Upper lobe of left lung (tissue), 6 donors: ENCODE data around the gene PARL. TPM values are rescaled to one million over a fixed set of nuclear protein-coding genes. Genes with fewer than 3 reads are reported as not detected.

Experiments used
- ATAC-seq, 2 donors: fragments of 200-7000 bp; cut with Tn5 transposase; one replicate each; pipeline ENCODE4 v1.9.1; 2022; ENCODE audit warnings: mild to moderate bottlenecking in 2 of 2, moderate library complexity in 2 of 2; ENCODE audit not compliant: low FRiP score in 2 of 2
- DNase-seq, 2 donors: peaks; one replicate each; pipeline ENCODE4 v3.0.0-alpha.2; 2019 to 2020
- H3K27ac ChIP-seq, 4 donors: fragments of 200-600 bp; sonication (generic); one replicate each; pipeline ENCODE4 v1.5.1; 2016 to 2019
- H3K27me3 ChIP-seq, 4 donors: fragments of 200-600 bp; sonication (generic); one replicate each; pipeline ENCODE4 v1.5.1; 2017 to 2019
- H3K36me3 ChIP-seq, 4 donors: fragments of 200-600 bp; sonication (generic); one replicate each; pipeline ENCODE4 v1.5.1; 2016 to 2019
- H3K4me1 ChIP-seq, 4 donors: fragments of 200-600 bp; sonication (generic); one replicate each; pipeline ENCODE4 v1.5.1; 2018 to 2019
- H3K4me3 ChIP-seq, 4 donors: fragments of 200-600 bp; sonication (generic); one replicate each; pipeline ENCODE4 v1.5.1; 2017 to 2019; ENCODE audit warnings: mild to moderate bottlenecking in 2 of 4, moderate library complexity in 1 of 4
- H3K9me3 ChIP-seq, 4 donors: fragments of 200-600 bp; sonication (generic); one replicate each; pipeline ENCODE4 v1.5.1; 2018 to 2019
- EP300 ChIP-seq, 4 donors: sonication (generic); formaldehyde crosslinking; IDR thresholded peaks; one replicate each; pipeline ENCODE4 v1.5.1; 2017; ENCODE audit warnings: antibody characterized with exemption in 4 of 4, control low read depth in 2 of 4
- POLR2A ChIP-seq, 4 donors: fragments of 450-650 bp; IDR thresholded peaks; one replicate each; pipeline ENCODE4 v1.5.1; 2016 to 2017; ENCODE audit warnings: antibody characterized with exemption in 4 of 4, mild to moderate bottlenecking in 2 of 4
- POLR2AphosphoS5 ChIP-seq, 2 donors: sonication (generic); formaldehyde crosslinking; IDR thresholded peaks; one replicate each; pipeline ENCODE4 v1.5.1; 2017; ENCODE audit warnings: antibody characterized with exemption in 2 of 2
- WGBS, 2 donors: methylation state at CpG; one replicate each; pipeline ENCODE4 v1.1.5; 2017 to 2018; 5-methylcytosine and 5-hydroxymethylcytosine counted together
- total RNA-seq, 6 donors: library from RNA; depleted of rRNA in 4 of 6; stranded (reverse); fragments of >200 nt in 4 of 6; gene quantifications; one replicate each; pipeline versions ENCODE4 v1.1.0 to v1.2.1, GENCODE V29; 2016 to 2021
- TF ChIP-seq, protein P1 (sequence below), 6 experiments: fragments of 450-650 bp in 4 of 6; fragments of 200-600 bp in 2 of 6; sonication (generic) in 2 of 6; IDR thresholded peaks; one replicate each; pipeline ENCODE4 v1.5.1; 2016 to 2019; ENCODE audit warnings: antibody characterized with exemption in 6 of 6
- donor health status: DM: no; HTN: no; CAD: no; lungs with moderate emphysema.
- donor health status: DM: no; HTN: yes; CAD: no; lungs with severe emphysema.

Gene PARL
- total RNA-seq, 6 donors from 2014 or later = 32.5 to 51.0 (median 40.5) TPM

DNA sequence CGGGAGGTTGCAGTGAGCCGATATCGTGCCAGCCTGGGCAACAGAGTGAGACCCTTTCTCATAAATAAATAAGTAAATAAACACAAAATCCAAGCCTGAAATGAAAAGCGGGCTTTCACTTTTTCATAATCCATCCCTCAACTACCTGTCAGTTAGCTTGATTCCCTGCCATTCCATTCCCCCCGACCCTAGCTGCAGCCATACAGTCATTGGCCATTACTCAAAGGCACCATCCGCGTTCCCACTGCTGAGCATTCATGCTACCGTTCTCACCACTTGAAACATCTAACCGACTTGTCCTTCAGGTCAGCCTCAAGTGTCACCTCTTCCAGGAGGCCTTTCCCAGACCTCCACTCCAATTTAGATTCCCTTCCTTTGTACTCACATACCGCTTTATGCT, 1.1 kb upstream of the PARL start:
- 90 to 97% methylated on average over 10 of the region's 10 CpGs for WGBS, 2 donors
- H3K9me3 ChIP-seq = no peaks in the 10 kb centered on the region
- peaks cover 19 to 31% (median 23%) of the 10 kb centered on the region in 4 donors for H3K4me1 ChIP-seq
- H3K36me3 ChIP-seq = no peaks in the 10 kb centered on the region
- ATAC-seq (no peak), DNase-seq (no peak)
- TF ChIP-seq POLR2A (IDR thresholded peaks at IDR 0.05) (no peak), POLR2AphosphoS5 (IDR thresholded peaks at IDR 0.05) (no peak)
- TF ChIP-seq, protein P1, sequence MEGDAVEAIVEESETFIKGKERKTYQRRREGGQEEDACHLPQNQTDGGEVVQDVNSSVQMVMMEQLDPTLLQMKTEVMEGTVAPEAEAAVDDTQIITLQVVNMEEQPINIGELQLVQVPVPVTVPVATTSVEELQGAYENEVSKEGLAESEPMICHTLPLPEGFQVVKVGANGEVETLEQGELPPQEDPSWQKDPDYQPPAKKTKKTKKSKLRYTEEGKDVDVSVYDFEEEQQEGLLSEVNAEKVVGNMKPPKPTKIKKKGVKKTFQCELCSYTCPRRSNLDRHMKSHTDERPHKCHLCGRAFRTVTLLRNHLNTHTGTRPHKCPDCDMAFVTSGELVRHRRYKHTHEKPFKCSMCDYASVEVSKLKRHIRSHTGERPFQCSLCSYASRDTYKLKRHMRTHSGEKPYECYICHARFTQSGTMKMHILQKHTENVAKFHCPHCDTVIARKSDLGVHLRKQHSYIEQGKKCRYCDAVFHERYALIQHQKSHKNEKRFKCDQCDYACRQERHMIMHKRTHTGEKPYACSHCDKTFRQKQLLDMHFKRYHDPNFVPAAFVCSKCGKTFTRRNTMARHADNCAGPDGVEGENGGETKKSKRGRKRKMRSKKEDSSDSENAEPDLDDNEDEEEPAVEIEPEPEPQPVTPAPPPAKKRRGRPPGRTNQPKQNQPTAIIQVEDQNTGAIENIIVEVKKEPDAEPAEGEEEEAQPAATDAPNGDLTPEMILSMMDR (IDR thresholded peaks at IDR 0.05) = no peak
- no peak overlapping the region for H3K27ac ChIP-seq
- no peak overlapping the region for H3K4me3 ChIP-seq
- no peaks in the 10 kb centered on the region for H3K27me3 ChIP-seq

DNA sequence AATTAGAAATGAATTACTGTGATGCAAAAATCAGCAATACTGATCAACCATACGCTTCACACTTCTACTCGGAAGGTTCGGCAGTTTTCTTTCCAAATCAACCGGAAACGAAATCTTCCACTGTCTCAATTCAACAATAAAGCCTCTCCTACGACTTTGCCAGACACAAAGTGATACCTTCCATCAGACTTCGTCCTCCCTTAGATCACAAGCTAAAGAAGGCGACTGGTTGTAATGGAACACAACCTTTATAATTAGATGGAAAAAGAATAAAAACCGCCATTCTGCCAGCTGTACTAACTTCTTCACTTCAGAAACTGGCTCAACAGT, 618 bp downstream of the PARL start:
- 0 to 4% methylated on average over 9 of the region's 9 CpGs for WGBS, 2 donors
- ATAC-seq (no peak), DNase-seq (no peak)
- Histone ChIP-seq H3K4me1 (peaks cover 19 to 40% (median 25%) of the 10 kb centered on the region in 4 donors), H3K4me3 (peak overlapping the region; percentile 89 to 99 (median 94)), H3K9me3 (no peaks in the 10 kb centered on the region), H3K27ac (peak overlapping the region; percentile 74 to 92 (median 84)), H3K36me3 (no peaks in the 10 kb centered on the region), H3K27me3 (no peaks in the 10 kb centered on the region)
- no peak for TF ChIP-seq POLR2A (IDR thresholded peaks at IDR 0.05)
- no peak for TF ChIP-seq EP300 (IDR thresholded peaks at IDR 0.05)
- TF ChIP-seq, protein P1 (IDR thresholded peaks at IDR 0.05) = no peak
- TF ChIP-seq POLR2AphosphoS5 (IDR thresholded peaks at IDR 0.05) = no peak

GRCh38 chr3:183883291-183884096, 1.2 kb downstream of the PARL start:
- DNase-seq (no peak), ATAC-seq (no peak)
- TF ChIP-seq POLR2AphosphoS5 (IDR thresholded peaks at IDR 0.05) = no peak
- TF ChIP-seq EP300 (IDR thresholded peaks at IDR 0.05) = no peak
- WGBS, 2 donors = 57 to 58% methylated on average over 16 of the region's 16 CpGs
- H3K9me3 ChIP-seq = no peaks in the 10 kb centered on the region
- H3K4me3 ChIP-seq = peak overlapping the region; percentile 89 to 99 (median 94)
- peaks cover 19 to 42% (median 25%) of the 10 kb centered on the region in 4 donors for H3K4me1 ChIP-seq
- H3K36me3 ChIP-seq = no peaks in the 10 kb centered on the region
- no peaks in the 10 kb centered on the region for H3K27me3 ChIP-seq
- peak overlapping the region; percentile 74 to 92 (median 84) for H3K27ac ChIP-seq

GRCh38 chr3:183880121-183880520, 4.6 kb downstream of the PARL start:
- no peaks in the 10 kb centered on the region for H3K9me3 ChIP-seq
- DNase-seq = no peak
- WGBS, 2 donors = 74 to 87% methylated on average over 9 of the region's 9 CpGs
- no peak for ATAC-seq
- H3K36me3 ChIP-seq = no peaks in the 10 kb centered on the region
- no peak for TF ChIP-seq POLR2A (IDR thresholded peaks at IDR 0.05)
- TF ChIP-seq EP300 (IDR thresholded peaks at IDR 0.05) = no peak
- TF ChIP-seq, protein P1 (IDR thresholded peaks at IDR 0.05) = no peak
- TF ChIP-seq POLR2AphosphoS5 (IDR thresholded peaks at IDR 0.05) = no peak
- peaks cover 23 to 51% (median 35%) of the 10 kb centered on the region in 4 donors for H3K4me1 ChIP-seq
- H3K4me3 ChIP-seq = no peak overlapping the region
- no peak overlapping the region for H3K27ac ChIP-seq
- H3K27me3 ChIP-seq = no peaks in the 10 kb centered on the region

- Histone ChIP-seq H3K4me1 (peaks cover 23 to 51% (median 33%) of the 10 kb centered on the region in 4 donors), H3K9me3 (no peaks in the 10 kb centered on the region), H3K27ac (no peak overlapping the region), H3K4me3 (no peak overlapping the region), H3K27me3 (no peaks in the 10 kb centered on the region), H3K36me3 (no peaks in the 10 kb centered on the region)
- 97 to 98% methylated on average over 2 of the region's 2 CpGs for WGBS, 2 donors
- ATAC-seq (no peak), DNase-seq (no peak)
- TF ChIP-seq POLR2A (IDR thresholded peaks at IDR 0.05) = no peak
- TF ChIP-seq POLR2AphosphoS5 (IDR thresholded peaks at IDR 0.05) = no peak
- TF ChIP-seq, protein P1 (IDR thresholded peaks at IDR 0.05) = no peak
Measured at GRCh38 chr3:183879243-183879642, 5.4 kb downstream of the PARL start.
